Measurements from ENCODE around the gene DCAF8L2.
"Not testable (repeated sequence)": the region's sequence is repeated elsewhere in the genome, so short reads cannot be mapped to it uniquely, and the experiment has no call there.

DCAF8L2 gene

DNA sequence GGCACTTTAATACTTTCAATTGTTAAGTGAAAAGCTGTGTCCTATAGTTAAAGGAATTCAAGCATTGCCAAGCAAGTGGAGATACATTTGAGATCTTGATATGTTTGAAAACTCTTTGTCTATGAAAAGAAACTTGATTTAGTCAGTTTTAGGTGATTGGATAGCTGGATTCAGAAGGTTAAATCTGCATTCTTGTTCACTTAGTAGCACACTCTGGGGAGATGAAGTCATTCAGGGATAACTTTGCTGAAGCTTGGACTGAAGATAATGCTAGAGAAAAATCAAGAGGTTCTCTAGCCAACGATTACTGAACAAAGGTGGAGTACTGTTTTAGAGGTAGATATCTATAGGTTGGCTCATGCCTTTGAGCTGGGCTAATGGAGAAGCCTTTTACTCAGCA, 90.6 kb downstream of the DCAF8L2 start:
- DNase-seq: no peak

DNA sequence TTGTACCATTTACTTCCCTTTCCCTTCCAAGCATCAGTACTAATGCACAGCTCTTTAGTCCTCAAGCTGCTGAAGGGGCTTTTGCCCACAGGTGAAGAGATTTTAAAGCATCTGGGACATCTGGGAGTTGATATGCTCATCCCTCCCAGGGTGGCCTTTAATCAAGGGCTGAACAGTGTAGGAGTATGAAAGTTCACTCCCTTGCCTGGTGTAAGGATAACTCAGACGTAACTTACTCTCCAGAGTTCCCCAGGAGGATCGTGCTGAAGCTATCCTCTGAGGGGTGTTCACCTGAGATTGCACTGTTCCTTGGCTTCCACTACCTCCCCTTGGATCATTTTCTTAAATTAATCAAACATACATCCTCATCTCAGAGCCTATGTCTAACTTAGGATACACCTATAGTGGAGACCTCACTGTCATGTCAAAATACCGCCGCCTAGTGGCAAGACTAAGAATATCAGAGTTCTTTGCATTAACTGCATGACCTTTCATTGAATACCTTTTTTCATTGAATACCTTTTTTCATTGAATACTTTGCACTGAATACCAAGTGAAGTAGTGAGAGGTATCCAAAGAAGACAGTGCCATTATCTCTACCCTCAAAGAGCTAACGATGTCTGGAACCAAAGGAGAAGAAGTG, 93.5 kb downstream of the DCAF8L2 start:
- not testable (repeated sequence) for DNase-seq

DNA sequence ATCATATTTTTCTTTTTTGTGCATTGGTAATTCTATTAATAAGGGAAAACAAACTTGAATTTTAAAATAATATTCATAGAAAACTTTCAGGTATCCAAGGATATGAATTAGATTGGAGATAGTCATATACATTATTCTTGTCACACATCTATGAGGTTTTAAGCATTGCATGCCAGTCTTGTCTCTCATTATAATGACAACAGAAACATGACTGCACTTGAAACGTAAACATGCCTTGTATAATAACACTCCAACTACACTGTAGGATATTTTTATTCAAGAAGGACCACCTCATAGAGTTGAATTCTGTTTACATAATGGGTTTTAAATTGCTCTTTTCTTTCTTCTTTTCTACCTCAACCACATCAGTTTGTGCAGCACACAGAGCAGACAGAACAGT, 104.5 kb downstream of the DCAF8L2 start:
- DNase-seq: no peak

- DNase-seq: no peak
Observed at GRCh38 chrX:27706526-27706925, 116.4 kb downstream of the DCAF8L2 start.

DNA sequence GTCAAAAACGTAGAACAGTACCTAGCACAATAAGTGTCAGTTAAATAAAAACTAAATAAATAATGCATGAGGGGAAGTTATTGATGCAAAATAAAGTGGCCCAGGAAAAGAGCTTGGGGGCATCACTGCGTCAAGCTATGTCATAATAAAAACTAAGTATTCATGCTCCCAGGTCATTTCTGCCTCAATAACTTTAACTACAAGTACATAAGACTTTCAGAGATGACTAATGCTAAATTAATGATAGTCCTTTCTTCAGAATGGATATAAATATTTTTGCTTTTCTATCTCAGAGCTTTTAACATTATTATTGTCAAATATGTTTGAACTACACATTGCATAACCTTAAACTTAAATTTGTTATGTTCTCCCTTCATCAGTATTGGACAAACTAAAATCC, 125.5 kb downstream of the DCAF8L2 start:
- DNase-seq: no peak

DNA sequence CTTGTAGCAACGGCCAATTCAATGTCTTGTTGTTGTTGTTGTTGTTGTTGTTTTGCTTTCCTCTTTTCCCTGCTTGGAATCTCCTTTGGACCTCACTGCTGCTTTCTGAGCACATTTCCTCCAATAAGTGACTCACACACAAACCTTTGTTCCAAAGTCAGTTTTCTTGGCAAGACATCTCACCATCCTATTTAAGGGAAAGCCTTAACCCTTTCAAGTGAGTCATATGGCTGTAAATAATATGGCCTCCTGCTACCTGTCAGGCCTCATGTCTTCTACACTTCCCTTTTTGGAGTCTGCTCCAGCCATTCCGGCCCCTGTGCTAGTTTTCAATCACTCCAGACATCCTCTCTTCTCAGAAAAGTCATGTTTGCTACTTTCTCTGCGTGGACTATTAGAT, 138.1 kb downstream of the DCAF8L2 start:
- no peak for DNase-seq

- DNase-seq: no peak
Observed at GRCh38 chrX:27731962-27732361, 141.8 kb downstream of the DCAF8L2 start.

DNA sequence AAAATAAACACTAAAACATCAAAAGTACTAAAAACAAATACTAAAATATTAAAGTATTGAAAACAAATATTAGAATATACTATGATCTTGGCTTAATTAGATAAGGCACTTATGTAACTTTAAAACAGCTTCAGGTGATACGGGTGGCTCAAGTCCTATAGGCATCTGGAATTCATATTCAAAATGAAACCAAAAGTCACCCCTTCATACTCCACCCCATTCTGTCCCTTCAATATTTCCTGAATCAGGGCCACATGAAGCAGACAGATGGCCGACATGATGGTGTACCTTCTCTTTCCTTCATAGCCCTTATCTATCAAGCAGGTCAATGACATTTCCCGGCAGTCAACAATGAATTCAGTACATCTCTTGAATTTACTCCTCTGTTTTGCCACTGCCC, 145.8 kb downstream of the DCAF8L2 start:
- no peak for DNase-seq

DNA sequence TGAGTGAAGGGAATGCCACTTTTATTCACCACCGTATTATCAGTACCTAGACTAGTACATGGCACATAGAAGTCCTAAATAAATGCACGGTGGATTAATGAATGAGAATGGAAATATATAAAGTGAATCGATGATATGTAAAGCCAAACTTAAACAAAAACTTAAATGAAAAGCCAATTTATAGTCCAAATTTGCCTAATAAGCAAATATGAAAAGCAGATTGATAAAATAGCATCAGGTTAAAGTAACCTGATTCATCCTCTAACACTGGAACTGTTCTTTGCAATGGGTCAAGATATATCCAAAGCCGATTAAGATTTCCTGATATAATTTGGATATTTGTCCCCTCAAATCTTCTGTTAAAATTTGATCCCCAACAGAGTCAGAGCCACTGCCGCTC, 150.8 kb downstream of the DCAF8L2 start:
- no peak for DNase-seq

DNA sequence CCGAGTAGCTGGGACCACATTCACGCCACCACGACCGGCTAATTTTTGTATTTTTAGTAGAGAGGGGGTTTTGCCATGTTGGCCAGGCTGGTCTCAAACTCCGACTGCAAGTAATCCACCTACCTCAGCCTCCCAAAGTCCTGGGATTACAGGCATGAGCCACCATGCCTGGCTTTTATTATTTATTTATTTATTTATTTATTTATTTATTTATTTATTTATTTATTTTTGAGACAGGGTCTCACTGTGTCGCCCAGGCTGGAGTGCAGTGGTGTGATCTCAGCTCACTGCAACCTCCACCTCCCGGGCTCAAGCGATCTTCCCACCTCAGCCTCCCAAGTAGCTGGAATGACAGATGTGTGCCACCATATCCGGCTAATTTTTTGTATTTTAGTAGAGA, 153.4 kb downstream of the DCAF8L2 start:
- not testable (repeated sequence) for DNase-seq

DNA sequence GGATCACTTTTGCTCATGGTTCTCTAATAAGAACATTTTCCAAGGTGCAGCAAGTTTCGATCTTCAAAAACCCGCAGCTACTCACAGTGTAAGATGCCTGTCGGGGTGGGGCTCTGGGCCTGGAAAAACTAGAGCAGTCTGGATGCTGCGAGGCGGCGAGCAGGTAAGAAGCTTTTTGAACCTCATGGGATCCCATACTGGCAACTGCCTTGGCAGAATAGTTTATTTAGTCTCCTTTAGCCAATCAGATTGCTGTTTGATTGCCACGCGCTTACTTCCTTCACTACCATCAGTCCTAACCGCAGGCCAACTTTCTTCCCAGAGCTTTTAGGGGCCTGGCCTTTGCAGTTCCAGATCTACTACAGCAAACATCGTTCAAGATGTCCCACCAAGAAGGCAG, 156.4 kb downstream of the DCAF8L2 start:
- DNase-seq: no peak

GRCh38 chrX:27750298-27750697, 160.2 kb downstream of the DCAF8L2 start:
- not testable (repeated sequence) for DNase-seq

- no peak for DNase-seq
Observed at GRCh38 chrX:27751976-27752375, 161.8 kb downstream of the DCAF8L2 start.

DNA sequence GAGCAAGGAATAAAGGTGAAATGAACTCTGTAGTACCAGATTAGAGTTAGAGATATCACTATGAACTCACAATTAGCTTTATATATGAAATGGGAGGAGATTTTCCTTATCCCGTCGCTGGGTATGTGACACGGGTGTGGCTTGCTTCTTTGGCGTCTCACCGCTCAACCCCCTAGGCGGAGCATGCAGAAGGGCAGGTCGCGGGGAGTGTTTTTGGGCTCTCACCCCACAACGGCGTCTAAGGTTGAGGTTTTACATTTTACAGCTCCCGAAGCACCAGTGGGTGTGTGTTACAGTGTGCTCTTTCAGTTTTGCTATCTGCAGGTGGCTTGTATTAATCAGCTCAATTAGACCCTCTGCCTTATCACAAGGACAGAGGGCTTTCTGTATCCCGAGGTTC, 175.6 kb downstream of the DCAF8L2 start:
- DNase-seq: no peak

DNA sequence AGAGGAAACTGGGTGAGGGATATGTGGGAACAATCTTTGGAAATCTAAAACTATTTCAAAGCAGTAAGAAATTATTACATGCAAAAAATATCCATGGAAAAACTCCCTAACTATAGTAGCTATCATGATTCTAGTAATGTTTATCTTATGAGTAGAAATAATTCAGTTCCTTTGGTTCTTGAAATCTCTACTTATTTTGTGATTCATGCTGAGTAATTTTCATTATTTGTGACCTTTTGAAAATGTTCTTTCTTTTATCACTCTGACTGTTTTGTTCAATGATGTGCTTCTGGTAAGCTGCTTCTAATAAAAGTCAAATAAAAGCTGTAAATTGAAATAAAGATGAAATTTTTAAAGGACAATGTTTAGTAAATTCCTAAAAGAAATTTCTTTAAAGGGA, 177.2 kb downstream of the DCAF8L2 start:
- no peak for DNase-seq

DNA sequence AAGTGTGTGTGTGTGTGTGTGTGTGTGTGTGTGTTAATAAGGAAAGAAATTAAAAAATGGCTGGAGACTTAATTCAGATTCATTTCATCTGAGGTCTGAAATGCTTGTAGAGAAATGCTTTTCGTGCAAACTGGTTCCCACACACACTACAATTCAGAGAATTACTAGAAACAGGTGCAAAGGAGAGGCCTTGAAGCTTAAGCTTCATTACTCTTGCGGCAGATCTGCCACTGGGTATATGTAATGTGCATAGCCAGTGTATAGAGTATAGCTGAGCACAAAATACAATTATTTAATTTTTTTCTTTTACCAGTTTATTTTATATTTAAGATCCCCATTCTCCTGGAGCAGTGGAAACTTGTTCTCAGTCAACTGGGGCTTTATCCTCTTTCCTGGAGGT, 185.8 kb downstream of the DCAF8L2 start:
- no peak for DNase-seq

GRCh38 chrX:27796640-27797257, 206.6 kb downstream of the DCAF8L2 start:
- no peak for DNase-seq

GRCh38 chrX:27797575-27797974, 207.4 kb downstream of the DCAF8L2 start:
- DNase-seq: peak; percentile 93
